Osteocyte (in vitro differentiated cells): ENCODE results near the gene CXCR1. TPM values are rescaled to one million over a fixed set of nuclear protein-coding genes. Genes with fewer than 3 reads are reported as not detected.

Experiments used
- DNase-seq: peaks from one replicate; pipeline ENCODE4 v3.0.0; 2021; ENCODE audit warnings: mixed read lengths; ENCODE audit not compliant: unreplicated experiment; ENCODE audit errors: extremely low spot score
- H3K27ac Mint-ChIP-seq: one replicate; pipeline ENCODE4 v1.8.0; 2021; ENCODE audit warnings: mild to moderate bottlenecking, mixed read lengths; ENCODE audit not compliant: unreplicated experiment
- H3K27me3 Mint-ChIP-seq: one replicate; pipeline ENCODE4 v1.8.0; 2021; ENCODE audit warnings: mixed read lengths; ENCODE audit not compliant: unreplicated experiment
- H3K36me3 Mint-ChIP-seq: one replicate; pipeline ENCODE4 v1.8.0; 2021; ENCODE audit warnings: mixed read lengths; ENCODE audit not compliant: unreplicated experiment
- H3K4me1 Mint-ChIP-seq: one replicate; pipeline ENCODE4 v1.8.0; 2021; ENCODE audit warnings: mixed read lengths; ENCODE audit not compliant: unreplicated experiment
- H3K4me3 Mint-ChIP-seq: one replicate; pipeline ENCODE4 v1.8.0; 2021; ENCODE audit warnings: mild to moderate bottlenecking, moderate library complexity, mixed read lengths; ENCODE audit not compliant: unreplicated experiment
- H3K9me3 Mint-ChIP-seq: one replicate; pipeline ENCODE4 v1.8.0; 2021; ENCODE audit warnings: mixed read lengths; ENCODE audit not compliant: unreplicated experiment
- CTCF ChIP-seq: fragments of 200-600 bp; sonication (generic); IDR thresholded peaks from 2 replicates; pipeline ENCODE4 v1.5.0; 2021; ENCODE audit warnings: antibody characterized with exemption, mild to moderate bottlenecking, moderate library complexity
- total RNA-seq: library from RNA; stranded (reverse); gene quantifications from 2 replicates; pipeline ENCODE4 v1.2.1, GENCODE V29; 2021

The CXCR1 gene
- total RNA-seq, 1 donor from 2014 or later = not detected

GRCh38 chr2:218196974-218197373, 30.2 kb upstream of the CXCR1 start:
- Mint-ChIP-seq H3K4me3 (no peak overlapping the region), H3K27me3 (peaks cover 39% of the 10 kb centered on the region)
- no peak for TF ChIP-seq CTCF

GRCh38 chr2:218194880-218195279, 28.1 kb upstream of the CXCR1 start:
- Mint-ChIP-seq H3K27me3 (peaks cover 26% of the 10 kb centered on the region), H3K36me3 (no peaks in the 10 kb centered on the region), H3K4me3 (no peak overlapping the region), H3K4me1 (no peaks in the 10 kb centered on the region), H3K27ac (no peak overlapping the region), H3K9me3 (no peaks in the 10 kb centered on the region)
- TF ChIP-seq CTCF = no peak
- DNase-seq = no peak

More at GRCh38 chr2:218196974-218197373, 30.2 kb upstream of the CXCR1 start:
- Mint-ChIP-seq H3K9me3 (no peaks in the 10 kb centered on the region), H3K4me1 (no peaks in the 10 kb centered on the region), H3K27ac (no peak overlapping the region), H3K36me3 (no peaks in the 10 kb centered on the region)
- DNase-seq = no peak

- no peak for DNase-seq
- Mint-ChIP-seq H3K27ac (no peak overlapping the region), H3K9me3 (no peaks in the 10 kb centered on the region), H3K4me3 (no peak overlapping the region), H3K36me3 (no peaks in the 10 kb centered on the region), H3K27me3 (peaks cover 20% of the 10 kb centered on the region), H3K4me1 (no peaks in the 10 kb centered on the region)
- no peak for TF ChIP-seq CTCF
Observed at GRCh38 chr2:218193701-218194100, 26.9 kb upstream of the CXCR1 start.

- DNase-seq = no peak
- Mint-ChIP-seq H3K36me3 (no peaks in the 10 kb centered on the region), H3K4me3 (no peak overlapping the region), H3K9me3 (no peaks in the 10 kb centered on the region), H3K4me1 (no peaks in the 10 kb centered on the region), H3K27ac (no peak overlapping the region), H3K27me3 (peaks cover 12% of the 10 kb centered on the region)
- no peak for TF ChIP-seq CTCF
Observed at GRCh38 chr2:218192902-218193430, 26.2 kb upstream of the CXCR1 start.

- H3K27ac Mint-ChIP-seq = no peak overlapping the region
- H3K9me3 Mint-ChIP-seq = no peaks in the 10 kb centered on the region
- H3K36me3 Mint-ChIP-seq = no peaks in the 10 kb centered on the region
- H3K4me3 Mint-ChIP-seq = no peak overlapping the region
- DNase-seq = no peak
- peaks cover 3% of the 10 kb centered on the region for H3K4me1 Mint-ChIP-seq
- no peak for TF ChIP-seq CTCF
- peaks cover 4% of the 10 kb centered on the region for H3K27me3 Mint-ChIP-seq
Observed at GRCh38 chr2:218188528-218188927, 21.8 kb upstream of the CXCR1 start.
